GM19438 (cell line): ENCODE data around the gene NPL.

Experiments used
- ATAC-seq: cut with Tn5 transposase; IDR thresholded peaks from one replicate; pipeline ENCODE4 v1.9.1; 2021; ENCODE audit warnings: low read depth; ENCODE audit not compliant: unreplicated experiment

Gene NPL

GRCh38 chr1:182811975-182812722 lies 22.6 kb downstream of the NPL start:
- ATAC-seq: no peak

- no peak for ATAC-seq
Measured at GRCh38 chr1:182816863-182817262, 27.3 kb downstream of the NPL start.

- ATAC-seq: no peak
Measured at GRCh38 chr1:182817802-182818201, 28.2 kb downstream of the NPL start.

- no peak for ATAC-seq
Measured at GRCh38 chr1:182823220-182823619, 33.6 kb downstream of the NPL start.

GRCh38 chr1:182826892-182827291 lies 37.3 kb downstream of the NPL start:
- ATAC-seq: peak; percentile 58

GRCh38 chr1:182829285-182829932 lies 39.8 kb downstream of the NPL start:
- ATAC-seq: no peak

- ATAC-seq: no peak
Measured at GRCh38 chr1:182833271-182833670, 43.7 kb downstream of the NPL start.

- no peak for ATAC-seq
Measured at GRCh38 chr1:182834326-182834725, 44.8 kb downstream of the NPL start.

GRCh38 chr1:182835806-182836205 lies 46.2 kb downstream of the NPL start:
- no peak for ATAC-seq

GRCh38 chr1:182839209-182840066 lies 49.9 kb downstream of the NPL start, which contains the start of gene DHX9:
TSS of gene DHX9 (plus strand) at chr1:182839347. CDS start at chr1:182842567, 3,220 bp downstream.
- ATAC-seq: peak; percentile 78

- no peak for ATAC-seq
Measured at GRCh38 chr1:182841368-182841988, 51.9 kb downstream of the NPL start.

GRCh38 chr1:182842265-182842664 lies 52.7 kb downstream of the NPL start:
- ATAC-seq: no peak

GRCh38 chr1:182845379-182845778 lies 55.8 kb downstream of the NPL start:
- ATAC-seq: no peak

- ATAC-seq: no peak
Measured at GRCh38 chr1:182845894-182846293, 56.3 kb downstream of the NPL start.

GRCh38 chr1:182847105-182847504 lies 57.5 kb downstream of the NPL start:
- no peak for ATAC-seq

- no peak for ATAC-seq
Measured at GRCh38 chr1:182848736-182849135, 59.2 kb downstream of the NPL start.

GRCh38 chr1:182850319-182850718 lies 60.7 kb downstream of the NPL start:
- ATAC-seq: no peak

GRCh38 chr1:182851825-182852224 lies 62.3 kb downstream of the NPL start:
- no peak for ATAC-seq

GRCh38 chr1:182855911-182856310 lies 66.3 kb downstream of the NPL start:
- ATAC-seq: no peak

GRCh38 chr1:182857212-182857611 lies 67.6 kb downstream of the NPL start:
- no peak for ATAC-seq

GRCh38 chr1:182860658-182861057 lies 71.1 kb downstream of the NPL start:
- ATAC-seq: no peak
